Kidney (tissue), 14 donors: Measurements from ENCODE around the gene CNTN4. TPM values are rescaled to one million over a fixed set of nuclear protein-coding genes. Genes with fewer than 3 reads are reported as not detected.

ENCODE experiments used
- DNase-seq, 5 donors: peaks; one replicate each; pipeline ENCODE4 v3.0.0-alpha.2; 2013 to 2020
- FAIRE-seq: peaks from 2 replicates; lab custom pipeline; 2012; peaks lifted over from hg19 to GRCh38; lab: Jason Lieb, UNC
- H3K27ac ChIP-seq, 2 donors: one replicate each; pipeline ENCODE4 v1.7.0; 2013; ENCODE audit warnings: low read depth in 2 of 2, low read length in 2 of 2, inconsistent platforms in 1 of 2
- H3K27me3 ChIP-seq: one replicate; pipeline ENCODE4 v1.7.1; 2013; ENCODE audit warnings: low read length, inconsistent platforms; ENCODE audit not compliant: control insufficient read depth, insufficient read depth
- H3K36me3 ChIP-seq, 3 donors: one replicate each; pipeline versions ENCODE4 v1.7.0 to v1.7.1; 2013; ENCODE audit warnings: low read length in 3 of 3, control low read depth in 1 of 3, inconsistent platforms in 1 of 3; ENCODE audit not compliant: insufficient read depth in 3 of 3, control insufficient read depth in 2 of 3
- H3K4me1 ChIP-seq, 3 donors: one replicate each; pipeline versions ENCODE4 v1.7.0 to v1.7.1; 2013; ENCODE audit warnings: low read length in 3 of 3, inconsistent platforms in 1 of 3, low read depth in 1 of 3; ENCODE audit not compliant: control insufficient read depth in 2 of 3, insufficient read depth in 2 of 3
- H3K4me3 ChIP-seq, 3 donors: one replicate each; pipeline versions ENCODE4 v1.7.0 to v1.8.1; 2013; ENCODE audit warnings: low read length in 3 of 3, control low read depth in 1 of 3, inconsistent platforms in 1 of 3
- H3K9ac ChIP-seq, 3 donors: one replicate each; pipeline versions ENCODE4 v1.7.0 to v1.7.1; 2013; ENCODE audit warnings: low read length in 3 of 3, control low read depth in 1 of 3, inconsistent platforms in 1 of 3
- H3K9me3 ChIP-seq, 3 donors: one replicate each; pipeline versions ENCODE4 v1.7.0 to v1.7.1; 2013; ENCODE audit warnings: low read length in 3 of 3, control low read depth in 1 of 3, inconsistent platforms in 1 of 3; ENCODE audit not compliant: control insufficient read depth in 2 of 3, insufficient read depth in 1 of 3
- CTCF ChIP-seq: IDR thresholded peaks from 3 replicates; pipeline ENCODE4 v1.5.1; 2012; ENCODE audit warnings: mild to moderate bottlenecking, moderate library complexity, borderline replicate concordance; ENCODE audit not compliant: insufficient read depth; ENCODE audit errors: extremely low read depth
- intact Hi-C: fragments of 100-400 bp; cut with DNase I; formaldehyde crosslinking; loops from one replicate; pipeline ENCODE4 v1.11.1; 2022
- polyA plus RNA-seq: library from polyadenylated mRNA; stranded (reverse); fragments of 350-450 nt; fragmentation: Illumina TruSeq; extraction: RNeasy Lipid Tissue Mini Kit (QIAGEN cat#74804); gene quantifications from one replicate; pipeline ENCODE4 v1.2.3, GENCODE V29; 2014; ENCODE audit warnings: low read depth, low replicate concordance; ENCODE audit not compliant: insufficient read depth
- total RNA-seq: library from RNA; stranded (reverse); fragmentation: NEBNext Ultra II Directional; extraction: Animal tissue kit (Norgen Biotek cat#: 25700); gene quantifications from one replicate; pipeline ENCODE4 v1.2.1, GENCODE V29; 2021
- donor health status: control.
- donor health status: control.
- donor health status: control.
- donor health status: control.
- donor health status: control.
- donor health status: DM: yes; HTN: yes; CAD: no.
- donor health status: Normal renal cell carcinoma (clear cell type).

Gene CNTN4
- total and polyA plus RNA-seq, 2 donors from 2014 or later = 2.2 to 13.4 TPM

- H3K9ac ChIP-seq = no peak overlapping the region
- DNase-seq = no peak
- no peaks in the 10 kb centered on the region for H3K27me3 ChIP-seq
- no peaks in the 10 kb centered on the region for H3K9me3 ChIP-seq
- no peak for FAIRE-seq
- no peaks in the 10 kb centered on the region for H3K36me3 ChIP-seq
- no peak overlapping the region for H3K4me3 ChIP-seq
- H3K27ac ChIP-seq = no peak overlapping the region
- TF ChIP-seq CTCF = no peak
- intact Hi-C loops = no loop called here
- H3K4me1 ChIP-seq = no peaks in the 10 kb centered on the region
Measured at GRCh38 chr3:2869905-2870304, 771.2 kb downstream of the CNTN4 start.

- Histone ChIP-seq H3K27ac (no peak overlapping the region), H3K4me3 (no peak overlapping the region), H3K4me1 (no peaks in the 10 kb centered on the region), H3K9me3 (no peaks in the 10 kb centered on the region), H3K9ac (no peak overlapping the region), H3K27me3 (no peaks in the 10 kb centered on the region), H3K36me3 (no peaks in the 10 kb centered on the region)
- TF ChIP-seq CTCF = no peak
- no peak for FAIRE-seq
- intact Hi-C loops = no loop called here
- DNase-seq = no peak
Measured at GRCh38 chr3:2870724-2871333, 772.2 kb downstream of the CNTN4 start.

- H3K9me3 ChIP-seq = no peaks in the 10 kb centered on the region
- no peaks in the 10 kb centered on the region for H3K27me3 ChIP-seq
- no peaks in the 10 kb centered on the region for H3K36me3 ChIP-seq
- FAIRE-seq = no peak
- intact Hi-C loops = no loop called here
- H3K4me1 ChIP-seq = no peaks in the 10 kb centered on the region
- H3K4me3 ChIP-seq = no peak overlapping the region
- no peak overlapping the region for H3K27ac ChIP-seq
- TF ChIP-seq CTCF = no peak
- H3K9ac ChIP-seq = no peak overlapping the region
- no peak for DNase-seq
Measured at GRCh38 chr3:2872884-2873283, 774.2 kb downstream of the CNTN4 start.

- H3K9me3 ChIP-seq = no peaks in the 10 kb centered on the region
- H3K4me3 ChIP-seq = no peak overlapping the region
- H3K27ac ChIP-seq = no peak overlapping the region
- no peak overlapping the region for H3K9ac ChIP-seq
- no peak for FAIRE-seq
- H3K27me3 ChIP-seq = no peaks in the 10 kb centered on the region
- H3K4me1 ChIP-seq = no peaks in the 10 kb centered on the region
- no peaks in the 10 kb centered on the region for H3K36me3 ChIP-seq
- intact Hi-C loops = no loop called here
- TF ChIP-seq CTCF = no peak
- no peak for DNase-seq
Measured at GRCh38 chr3:2873986-2874385, 775.3 kb downstream of the CNTN4 start.
